Measurements from ENCODE around the gene GATAD2A.
A peak's percentile ranks its signal among the peaks of the same experiment; 100 is the strongest.

GATAD2A gene

DNA sequence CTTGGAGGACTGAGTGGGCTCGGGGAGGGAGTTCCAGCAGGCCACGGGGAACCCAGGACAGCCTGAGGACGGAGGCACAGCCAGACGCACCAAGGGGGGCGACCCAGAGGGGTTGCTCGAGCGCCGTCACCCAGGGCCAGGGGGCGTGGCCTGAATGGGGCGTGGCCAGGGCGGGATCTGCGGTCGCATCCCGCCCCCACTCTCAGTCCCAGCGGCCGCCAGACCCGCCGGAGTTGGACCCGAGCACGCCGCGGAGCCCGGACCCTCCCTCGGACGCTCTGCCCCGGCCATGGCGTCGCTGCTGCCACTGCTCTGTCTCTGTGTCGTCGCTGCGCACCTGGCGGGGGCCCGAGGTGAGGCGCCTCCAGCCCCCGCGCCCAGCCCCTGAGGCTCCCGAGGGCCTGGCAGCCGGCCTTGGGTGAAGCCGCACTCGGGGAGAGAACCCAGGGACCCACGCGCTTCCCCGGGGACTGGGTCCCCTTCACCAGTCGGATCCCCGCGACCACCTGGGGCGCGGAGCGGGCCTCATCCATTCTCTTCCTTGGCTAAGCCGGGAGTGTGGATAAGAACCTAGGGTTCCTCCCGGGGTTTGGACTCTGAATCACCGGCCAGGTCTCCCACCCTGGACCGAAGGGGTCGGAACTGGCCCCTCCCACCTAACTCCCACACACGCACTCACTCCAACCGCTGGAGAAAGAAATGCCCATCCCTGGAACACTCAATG lies 132.7 kb downstream of the GATAD2A start, which contains the start of gene CILP2:
CILP2 (plus strand) TSS at position 205 of the 724 bp plus-strand sequence; CDS start at position 290, 85 bp downstream.
- peaks cover 26% of the 10 kb centered on the region for H3K4me1 ChIP-seq (ENCODE audit: insufficient read depth, low read length)
- H3K9me3 ChIP-seq (ENCODE audit: low read length), result no peaks in the 10 kb centered on the region
- no peak within 1 kb of the TSS for H3K27ac ChIP-seq (ENCODE audit: low read depth, low read length)
- no peak within 1 kb of the TSS for H3K9ac ChIP-seq (ENCODE audit: low read length)
- peak within 1 kb of the TSS in 1 of 2 donors; percentile 47 for H3K4me3 ChIP-seq (ENCODE audit: low read depth in 1 of 2, low read length in 2 of 2)
- no peaks in the 10 kb centered on the region for H3K36me3 ChIP-seq (ENCODE audit: insufficient read depth, low read length)
- H3K27me3 ChIP-seq (ENCODE audit: control insufficient read depth in 1 of 2, insufficient read depth in 2 of 2, low read length in 2 of 2), result peaks cover 15 to 61% of the 10 kb centered on the region in 2 donors

DNA sequence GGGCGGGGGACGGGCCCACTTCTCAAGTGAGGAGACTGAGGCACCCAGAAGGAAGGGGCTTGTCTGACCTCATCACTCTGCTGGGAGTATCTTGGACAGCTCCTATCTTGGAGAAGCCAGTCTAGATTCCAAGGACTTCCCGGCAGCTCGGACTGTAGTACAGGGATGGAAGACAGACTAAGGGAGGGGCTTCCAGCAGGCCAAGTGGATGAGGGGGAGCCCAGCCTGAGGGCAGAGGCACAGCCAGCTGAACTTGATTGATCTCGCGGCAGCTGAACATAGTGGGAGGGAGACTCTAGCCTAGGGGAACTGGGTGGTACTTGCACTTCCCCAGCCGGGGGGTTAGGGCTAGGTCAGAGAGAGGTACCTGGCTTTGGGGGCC lies 133.3 kb downstream of the GATAD2A start:
- no peaks in the 10 kb centered on the region for H3K9me3 ChIP-seq (ENCODE audit: low read length)
- H3K36me3 ChIP-seq (ENCODE audit: insufficient read depth, low read length), result no peaks in the 10 kb centered on the region
- H3K4me3 ChIP-seq (ENCODE audit: low read depth in 1 of 2, low read length in 2 of 2), result peak overlapping the region in 1 of 2 donors; percentile 47
- peaks cover 26% of the 10 kb centered on the region for H3K4me1 ChIP-seq (ENCODE audit: insufficient read depth, low read length)
- peaks cover 15 to 66% of the 10 kb centered on the region in 2 donors for H3K27me3 ChIP-seq (ENCODE audit: control insufficient read depth in 1 of 2, insufficient read depth in 2 of 2, low read length in 2 of 2)
- no peak overlapping the region for H3K9ac ChIP-seq (ENCODE audit: low read length)
- no peak overlapping the region for H3K27ac ChIP-seq (ENCODE audit: low read depth, low read length)

DNA sequence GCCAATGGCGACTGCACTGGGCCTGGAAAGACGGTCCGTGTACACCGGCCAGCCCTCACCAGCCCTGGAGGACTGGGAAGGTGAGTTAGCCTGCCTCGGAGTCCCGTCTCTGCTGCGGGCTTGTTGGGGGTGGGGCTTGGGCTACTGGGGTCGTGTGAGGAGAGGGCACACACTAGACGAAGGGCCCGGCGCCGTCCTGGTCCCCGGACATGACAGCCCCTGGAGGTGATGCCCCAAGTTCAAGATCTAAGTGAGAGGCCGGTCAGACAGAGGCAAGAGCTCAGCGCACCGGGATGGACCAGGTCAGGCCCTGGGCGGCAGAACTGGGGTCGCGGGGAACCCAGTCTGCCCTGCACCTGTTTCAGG lies 134.2 kb downstream of the GATAD2A start:
- Histone ChIP-seq H3K9me3 (ENCODE audit: low read length) (no peaks in the 10 kb centered on the region), H3K4me3 (ENCODE audit: low read depth in 1 of 2, low read length in 2 of 2) (no peak overlapping the region), H3K36me3 (ENCODE audit: insufficient read depth, low read length) (no peaks in the 10 kb centered on the region), H3K4me1 (ENCODE audit: insufficient read depth, low read length) (peaks cover 26% of the 10 kb centered on the region), H3K27me3 (ENCODE audit: control insufficient read depth in 1 of 2, insufficient read depth in 2 of 2, low read length in 2 of 2) (peaks cover 15 to 73% of the 10 kb centered on the region in 2 donors), H3K27ac (ENCODE audit: low read depth, low read length) (no peak overlapping the region), H3K9ac (ENCODE audit: low read length) (no peak overlapping the region)

DNA sequence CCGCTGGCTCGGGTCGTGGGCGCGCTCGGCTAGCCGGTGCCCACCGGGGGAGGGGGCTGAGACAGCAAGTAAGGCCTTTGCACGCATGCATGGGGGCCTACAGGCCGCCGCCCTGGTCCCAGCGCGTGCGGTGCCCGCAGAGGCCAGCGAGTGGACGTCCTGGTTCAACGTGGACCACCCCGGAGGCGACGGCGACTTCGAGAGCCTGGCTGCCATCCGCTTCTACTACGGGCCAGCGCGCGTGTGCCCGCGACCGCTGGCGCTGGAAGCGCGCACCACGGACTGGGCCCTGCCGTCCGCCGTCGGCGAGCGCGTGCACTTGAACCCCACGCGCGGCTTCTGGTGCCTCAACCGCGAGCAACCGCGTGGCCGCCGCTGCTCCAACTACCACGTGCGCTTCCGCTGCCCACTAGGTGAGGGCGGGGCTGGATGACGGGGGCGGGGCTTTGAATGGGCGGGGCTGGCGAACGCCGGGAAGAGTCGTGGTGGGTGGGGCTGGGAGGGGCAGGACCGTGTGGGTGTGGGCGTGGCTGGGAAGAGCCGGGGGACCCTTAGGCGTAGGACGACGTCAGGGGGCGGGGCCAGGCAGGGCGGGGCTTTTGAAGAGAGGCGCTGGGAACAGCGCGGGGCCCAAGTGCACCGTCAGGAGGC lies 134.7 kb downstream of the GATAD2A start:
- peaks cover 15 to 73% of the 10 kb centered on the region in 2 donors for H3K27me3 ChIP-seq (ENCODE audit: control insufficient read depth in 1 of 2, insufficient read depth in 2 of 2, low read length in 2 of 2)
- no peak overlapping the region for H3K27ac ChIP-seq (ENCODE audit: low read depth, low read length)
- no peaks in the 10 kb centered on the region for H3K9me3 ChIP-seq (ENCODE audit: low read length)
- H3K4me3 ChIP-seq (ENCODE audit: low read depth in 1 of 2, low read length in 2 of 2), result no peak overlapping the region
- no peaks in the 10 kb centered on the region for H3K36me3 ChIP-seq (ENCODE audit: insufficient read depth, low read length)
- H3K4me1 ChIP-seq (ENCODE audit: insufficient read depth, low read length), result peaks cover 26% of the 10 kb centered on the region
- H3K9ac ChIP-seq (ENCODE audit: low read length), result no peak overlapping the region

DNA sequence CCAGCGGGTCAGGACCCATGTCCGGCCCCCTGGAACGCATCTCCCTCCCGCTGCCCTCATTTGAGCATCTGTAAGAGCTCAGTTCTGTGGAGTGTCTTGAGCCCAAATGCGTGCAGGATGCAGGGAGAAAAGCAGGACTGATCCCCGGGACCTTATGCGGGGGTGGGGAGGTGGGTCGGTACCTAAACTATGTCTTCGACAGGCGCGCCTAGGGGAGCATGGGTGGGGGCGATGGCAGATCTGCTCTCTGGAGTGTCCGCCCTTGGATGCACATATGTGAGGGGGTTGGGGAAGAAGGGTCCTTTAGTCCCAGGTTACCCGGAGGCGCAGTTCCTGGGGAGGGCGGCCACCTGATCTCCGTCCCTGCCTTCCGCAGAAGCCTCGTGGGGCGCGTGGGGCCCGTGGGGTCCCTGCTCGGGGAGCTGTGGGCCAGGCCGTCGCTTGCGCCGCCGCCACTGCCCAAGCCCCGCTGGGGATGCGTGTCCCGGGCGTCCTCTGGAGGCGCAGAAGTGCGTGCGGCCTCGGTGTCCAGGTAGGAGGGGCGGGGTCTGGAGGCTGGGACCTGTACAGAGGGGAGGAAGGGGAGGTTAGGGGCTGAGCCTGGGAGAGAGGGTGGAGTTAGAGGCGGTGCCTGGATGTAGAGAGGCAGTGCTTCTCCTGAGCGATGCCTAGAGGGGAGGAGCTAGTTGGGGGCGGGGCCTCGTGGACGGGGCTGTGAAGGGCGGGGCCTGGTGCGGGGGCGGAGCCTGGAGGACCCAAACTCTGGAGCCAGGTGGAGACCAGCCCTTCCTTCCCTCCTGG lies 135.4 kb downstream of the GATAD2A start:
- H3K36me3 ChIP-seq (ENCODE audit: insufficient read depth, low read length), result no peaks in the 10 kb centered on the region
- H3K27me3 ChIP-seq (ENCODE audit: control insufficient read depth in 1 of 2, insufficient read depth in 2 of 2, low read length in 2 of 2), result peaks cover 15 to 73% of the 10 kb centered on the region in 2 donors
- H3K4me1 ChIP-seq (ENCODE audit: insufficient read depth, low read length), result peaks cover 26% of the 10 kb centered on the region
- peak overlapping the region in 1 of 2 donors; percentile 14 for H3K4me3 ChIP-seq (ENCODE audit: low read depth in 1 of 2, low read length in 2 of 2)
- H3K9me3 ChIP-seq (ENCODE audit: low read length), result no peaks in the 10 kb centered on the region
- H3K27ac ChIP-seq (ENCODE audit: low read depth, low read length), result no peak overlapping the region
- H3K9ac ChIP-seq (ENCODE audit: low read length), result no peak overlapping the region

DNA sequence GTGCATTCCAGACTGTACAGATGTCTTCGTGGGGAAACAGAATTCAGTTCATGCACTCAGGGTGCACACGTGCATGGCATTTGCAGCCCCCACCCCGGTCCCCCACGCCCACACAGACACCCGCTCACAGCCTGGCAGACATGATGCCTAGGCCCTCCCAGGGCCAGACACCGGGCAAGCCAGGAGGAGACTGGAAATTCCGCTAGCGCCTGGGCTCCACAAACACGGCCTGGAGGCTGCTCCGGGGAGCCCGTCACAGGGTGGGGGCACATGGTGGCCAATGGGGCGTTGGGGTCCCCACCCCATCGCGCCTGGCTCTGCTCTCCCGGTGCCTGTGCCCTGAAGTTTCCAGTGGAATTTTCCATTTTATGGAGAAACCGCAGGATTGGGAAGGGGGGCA lies 136.1 kb downstream of the GATAD2A start:
- peaks cover 26% of the 10 kb centered on the region for H3K4me1 ChIP-seq (ENCODE audit: insufficient read depth, low read length)
- no peaks in the 10 kb centered on the region for H3K9me3 ChIP-seq (ENCODE audit: low read length)
- no peak overlapping the region for H3K27ac ChIP-seq (ENCODE audit: low read depth, low read length)
- H3K36me3 ChIP-seq (ENCODE audit: insufficient read depth, low read length), result no peaks in the 10 kb centered on the region
- H3K4me3 ChIP-seq (ENCODE audit: low read depth in 1 of 2, low read length in 2 of 2), result no peak overlapping the region
- peaks cover 15 to 73% of the 10 kb centered on the region in 2 donors for H3K27me3 ChIP-seq (ENCODE audit: control insufficient read depth in 1 of 2, insufficient read depth in 2 of 2, low read length in 2 of 2)
- no peak overlapping the region for H3K9ac ChIP-seq (ENCODE audit: low read length)

DNA sequence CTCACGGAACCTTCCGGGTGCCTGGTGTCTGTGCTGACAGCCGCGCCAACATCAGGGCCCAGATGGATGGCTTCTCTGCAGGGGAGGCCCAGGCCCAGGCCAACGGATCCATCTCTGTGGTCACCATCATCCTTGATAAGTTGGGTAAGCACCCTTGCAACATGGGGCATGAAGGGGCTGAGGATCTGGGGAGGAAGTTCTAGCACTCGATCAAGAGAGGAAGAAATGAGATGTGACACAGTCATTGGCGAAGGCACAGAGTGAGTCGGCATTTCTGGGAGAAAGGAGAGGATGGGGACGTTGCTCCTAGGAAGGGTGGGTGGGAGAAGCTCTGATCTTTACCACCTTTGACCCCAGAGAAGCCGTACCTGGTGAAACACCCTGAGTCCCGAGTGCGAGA lies 137.0 kb downstream of the GATAD2A start:
- H3K27ac ChIP-seq (ENCODE audit: low read depth, low read length), result no peak overlapping the region
- H3K9ac ChIP-seq (ENCODE audit: low read length), result no peak overlapping the region
- H3K36me3 ChIP-seq (ENCODE audit: insufficient read depth, low read length), result no peaks in the 10 kb centered on the region
- no peaks in the 10 kb centered on the region for H3K9me3 ChIP-seq (ENCODE audit: low read length)
- no peak overlapping the region for H3K4me3 ChIP-seq (ENCODE audit: low read depth in 1 of 2, low read length in 2 of 2)
- H3K27me3 ChIP-seq (ENCODE audit: control insufficient read depth in 1 of 2, insufficient read depth in 2 of 2, low read length in 2 of 2), result peaks cover 15 to 74% of the 10 kb centered on the region in 2 donors
- peaks cover 26% of the 10 kb centered on the region for H3K4me1 ChIP-seq (ENCODE audit: insufficient read depth, low read length)

DNA sequence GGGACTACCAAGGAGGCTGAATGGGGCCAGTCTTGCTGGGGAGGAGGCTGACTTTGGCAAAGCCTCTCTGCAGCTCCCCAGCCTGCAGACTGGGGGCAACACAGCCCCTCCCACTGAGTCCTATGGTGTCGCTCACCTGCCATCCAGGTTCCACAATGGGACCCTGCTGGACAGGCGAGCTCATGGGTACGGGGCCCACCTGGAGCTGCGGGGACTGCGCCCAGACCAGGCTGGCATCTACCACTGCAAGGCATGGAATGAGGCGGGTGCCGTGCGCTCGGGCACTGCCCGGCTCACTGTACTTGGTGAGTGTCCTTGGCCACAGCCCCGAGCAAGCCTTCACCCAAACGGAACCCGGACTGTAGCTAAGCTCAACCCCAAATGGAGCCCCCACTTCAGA lies 137.6 kb downstream of the GATAD2A start:
- Histone ChIP-seq H3K36me3 (ENCODE audit: insufficient read depth, low read length) (no peaks in the 10 kb centered on the region), H3K9me3 (ENCODE audit: low read length) (no peaks in the 10 kb centered on the region), H3K27ac (ENCODE audit: low read depth, low read length) (no peak overlapping the region), H3K27me3 (ENCODE audit: control insufficient read depth in 1 of 2, insufficient read depth in 2 of 2, low read length in 2 of 2) (peaks cover 10 to 73% of the 10 kb centered on the region in 2 donors), H3K4me1 (ENCODE audit: insufficient read depth, low read length) (peaks cover 21% of the 10 kb centered on the region), H3K4me3 (ENCODE audit: low read depth in 1 of 2, low read length in 2 of 2) (no peak overlapping the region), H3K9ac (ENCODE audit: low read length) (no peak overlapping the region)

DNA sequence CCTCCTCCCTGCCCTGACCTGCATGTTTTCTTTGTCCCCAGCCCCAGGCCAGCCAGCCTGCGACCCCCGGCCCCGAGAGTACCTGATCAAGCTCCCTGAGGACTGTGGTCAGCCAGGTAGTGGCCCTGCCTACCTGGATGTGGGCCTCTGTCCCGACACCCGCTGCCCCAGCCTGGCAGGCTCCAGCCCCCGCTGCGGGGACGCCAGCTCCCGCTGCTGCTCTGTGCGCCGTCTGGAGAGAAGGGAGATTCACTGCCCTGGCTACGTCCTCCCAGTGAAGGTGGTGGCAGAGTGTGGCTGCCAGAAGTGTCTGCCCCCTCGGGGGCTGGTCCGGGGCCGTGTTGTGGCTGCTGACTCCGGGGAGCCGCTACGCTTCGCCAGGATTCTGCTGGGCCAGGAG lies 138.2 kb downstream of the GATAD2A start:
- Histone ChIP-seq H3K27me3 (ENCODE audit: control insufficient read depth in 1 of 2, insufficient read depth in 2 of 2, low read length in 2 of 2) (peaks cover 10 to 72% of the 10 kb centered on the region in 2 donors), H3K36me3 (ENCODE audit: insufficient read depth, low read length) (no peaks in the 10 kb centered on the region), H3K4me3 (ENCODE audit: low read depth in 1 of 2, low read length in 2 of 2) (no peak overlapping the region), H3K27ac (ENCODE audit: low read depth, low read length) (no peak overlapping the region), H3K9ac (ENCODE audit: low read length) (no peak overlapping the region), H3K4me1 (ENCODE audit: insufficient read depth, low read length) (peaks cover 16% of the 10 kb centered on the region), H3K9me3 (ENCODE audit: low read length) (no peaks in the 10 kb centered on the region)

DNA sequence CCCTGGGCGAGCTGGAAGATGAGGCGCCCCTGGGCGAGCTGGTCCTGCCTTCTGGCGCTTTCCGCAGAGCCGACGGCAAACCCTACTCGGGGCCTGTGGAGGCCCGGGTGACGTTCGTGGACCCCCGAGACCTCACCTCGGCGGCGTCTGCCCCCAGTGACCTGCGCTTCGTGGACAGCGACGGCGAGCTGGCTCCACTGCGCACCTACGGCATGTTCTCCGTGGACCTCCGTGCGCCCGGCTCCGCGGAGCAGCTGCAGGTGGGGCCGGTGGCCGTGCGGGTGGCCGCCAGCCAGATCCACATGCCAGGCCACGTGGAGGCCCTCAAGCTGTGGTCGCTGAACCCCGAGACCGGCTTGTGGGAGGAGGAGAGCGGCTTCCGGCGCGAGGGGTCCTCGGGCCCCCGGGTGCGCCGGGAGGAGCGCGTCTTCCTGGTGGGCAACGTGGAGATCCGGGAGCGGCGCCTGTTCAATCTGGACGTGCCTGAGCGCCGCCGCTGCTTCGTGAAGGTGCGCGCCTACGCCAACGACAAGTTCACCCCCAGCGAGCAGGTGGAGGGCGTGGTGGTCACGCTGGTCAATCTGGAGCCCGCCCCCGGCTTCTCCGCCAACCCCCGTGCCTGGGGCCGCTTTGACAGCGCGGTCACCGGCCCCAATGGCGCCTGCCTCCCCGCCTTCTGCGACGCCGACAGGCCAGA lies 138.9 kb downstream of the GATAD2A start:
- H3K4me1 ChIP-seq (ENCODE audit: insufficient read depth, low read length), result peaks cover 12% of the 10 kb centered on the region
- H3K27me3 ChIP-seq (ENCODE audit: control insufficient read depth in 1 of 2, insufficient read depth in 2 of 2, low read length in 2 of 2), result peaks cover 10 to 70% of the 10 kb centered on the region in 2 donors
- no peaks in the 10 kb centered on the region for H3K9me3 ChIP-seq (ENCODE audit: low read length)
- no peaks in the 10 kb centered on the region for H3K36me3 ChIP-seq (ENCODE audit: insufficient read depth, low read length)
- no peak overlapping the region for H3K27ac ChIP-seq (ENCODE audit: low read depth, low read length)
- H3K9ac ChIP-seq (ENCODE audit: low read length), result no peak overlapping the region
- H3K4me3 ChIP-seq (ENCODE audit: low read depth in 1 of 2, low read length in 2 of 2), result no peak overlapping the region
